ENCODE data around the gene MIGA2.
A peak's percentile ranks its signal among the peaks of the same experiment; 100 is the strongest.

Gene MIGA2

GRCh38 chr9:129074106-129074505 lies 37.7 kb downstream of the MIGA2 start:
- Histone ChIP-seq H3K9ac (ENCODE audit: low read length in 2 of 2) (no peak overlapping the region), H3K27me3 (ENCODE audit: control insufficient read depth in 1 of 2, insufficient read depth in 2 of 2, low read length in 2 of 2) (no peaks in the 10 kb centered on the region), H3K4me3 (ENCODE audit: low read length in 2 of 2) (no peak overlapping the region), H3K27ac (ENCODE audit: low read length) (no peak overlapping the region), H3K36me3 (ENCODE audit: control insufficient read depth in 2 of 2, insufficient read depth in 2 of 2, low read length in 2 of 2) (peaks cover 2 to 5% of the 10 kb centered on the region in 2 donors), H3K4me1 (ENCODE audit: control insufficient read depth, insufficient read depth, low read length) (no peaks in the 10 kb centered on the region), H3K9me3 (ENCODE audit: control insufficient read depth in 2 of 2, low read length in 2 of 2) (no peaks in the 10 kb centered on the region)

GRCh38 chr9:129075996-129076639 lies 39.7 kb downstream of the MIGA2 start:
- Histone ChIP-seq H3K4me3 (ENCODE audit: low read length in 2 of 2) (no peak overlapping the region), H3K27me3 (ENCODE audit: control insufficient read depth in 1 of 2, insufficient read depth in 2 of 2, low read length in 2 of 2) (no peaks in the 10 kb centered on the region), H3K27ac (ENCODE audit: low read length) (no peak overlapping the region), H3K9ac (ENCODE audit: low read length in 2 of 2) (no peak overlapping the region), H3K36me3 (ENCODE audit: control insufficient read depth in 2 of 2, insufficient read depth in 2 of 2, low read length in 2 of 2) (no peaks in the 10 kb centered on the region), H3K9me3 (ENCODE audit: control insufficient read depth in 2 of 2, low read length in 2 of 2) (no peaks in the 10 kb centered on the region), H3K4me1 (ENCODE audit: control insufficient read depth, insufficient read depth, low read length) (peaks cover 8% of the 10 kb centered on the region)

- no peaks in the 10 kb centered on the region for H3K9me3 ChIP-seq (ENCODE audit: control insufficient read depth in 2 of 2, low read length in 2 of 2)
- H3K4me3 ChIP-seq (ENCODE audit: low read length in 2 of 2): no peak overlapping the region
- H3K4me1 ChIP-seq (ENCODE audit: control insufficient read depth, insufficient read depth, low read length): peaks cover 12% of the 10 kb centered on the region
- H3K27me3 ChIP-seq (ENCODE audit: control insufficient read depth in 1 of 2, insufficient read depth in 2 of 2, low read length in 2 of 2): no peaks in the 10 kb centered on the region
- H3K36me3 ChIP-seq (ENCODE audit: control insufficient read depth in 2 of 2, insufficient read depth in 2 of 2, low read length in 2 of 2): no peaks in the 10 kb centered on the region
- no peak overlapping the region for H3K9ac ChIP-seq (ENCODE audit: low read length in 2 of 2)
- no peak overlapping the region for H3K27ac ChIP-seq (ENCODE audit: low read length)
Measured at GRCh38 chr9:129076640-129077037, 40.2 kb downstream of the MIGA2 start.

GRCh38 chr9:129077236-129077635 lies 40.8 kb downstream of the MIGA2 start:
- H3K9me3 ChIP-seq (ENCODE audit: control insufficient read depth in 2 of 2, low read length in 2 of 2): no peaks in the 10 kb centered on the region
- H3K4me3 ChIP-seq (ENCODE audit: low read length in 2 of 2): no peak overlapping the region
- H3K27ac ChIP-seq (ENCODE audit: low read length): no peak overlapping the region
- H3K36me3 ChIP-seq (ENCODE audit: control insufficient read depth in 2 of 2, insufficient read depth in 2 of 2, low read length in 2 of 2): no peaks in the 10 kb centered on the region
- peaks cover 18% of the 10 kb centered on the region for H3K4me1 ChIP-seq (ENCODE audit: control insufficient read depth, insufficient read depth, low read length)
- H3K9ac ChIP-seq (ENCODE audit: low read length in 2 of 2): no peak overlapping the region
- no peaks in the 10 kb centered on the region for H3K27me3 ChIP-seq (ENCODE audit: control insufficient read depth in 1 of 2, insufficient read depth in 2 of 2, low read length in 2 of 2)

- H3K9me3 ChIP-seq (ENCODE audit: control insufficient read depth in 2 of 2, low read length in 2 of 2): no peaks in the 10 kb centered on the region
- no peaks in the 10 kb centered on the region for H3K27me3 ChIP-seq (ENCODE audit: control insufficient read depth in 1 of 2, insufficient read depth in 2 of 2, low read length in 2 of 2)
- no peak overlapping the region for H3K27ac ChIP-seq (ENCODE audit: low read length)
- H3K9ac ChIP-seq (ENCODE audit: low read length in 2 of 2): no peak overlapping the region
- H3K4me1 ChIP-seq (ENCODE audit: control insufficient read depth, insufficient read depth, low read length): peaks cover 27% of the 10 kb centered on the region
- H3K4me3 ChIP-seq (ENCODE audit: low read length in 2 of 2): no peak overlapping the region
- peaks cover 0 to 4% of the 10 kb centered on the region in 2 donors for H3K36me3 ChIP-seq (ENCODE audit: control insufficient read depth in 2 of 2, insufficient read depth in 2 of 2, low read length in 2 of 2)
Measured at GRCh38 chr9:129078691-129079503, 42.5 kb downstream of the MIGA2 start.

GRCh38 chr9:129079829-129080228 lies 43.4 kb downstream of the MIGA2 start:
- Histone ChIP-seq H3K4me1 (ENCODE audit: control insufficient read depth, insufficient read depth, low read length) (peaks cover 27% of the 10 kb centered on the region), H3K36me3 (ENCODE audit: control insufficient read depth in 2 of 2, insufficient read depth in 2 of 2, low read length in 2 of 2) (peaks cover 0 to 8% of the 10 kb centered on the region in 2 donors), H3K27ac (ENCODE audit: low read length) (no peak overlapping the region), H3K27me3 (ENCODE audit: control insufficient read depth in 1 of 2, insufficient read depth in 2 of 2, low read length in 2 of 2) (no peaks in the 10 kb centered on the region), H3K4me3 (ENCODE audit: low read length in 2 of 2) (peak overlapping the region in 1 of 2 donors; percentile 71), H3K9ac (ENCODE audit: low read length in 2 of 2) (no peak overlapping the region), H3K9me3 (ENCODE audit: control insufficient read depth in 2 of 2, low read length in 2 of 2) (no peaks in the 10 kb centered on the region)

- peak overlapping the region; percentile 71 to 88 for H3K4me3 ChIP-seq (ENCODE audit: low read length in 2 of 2)
- H3K27ac ChIP-seq (ENCODE audit: low read length): no peak overlapping the region
- H3K4me1 ChIP-seq (ENCODE audit: control insufficient read depth, insufficient read depth, low read length): peaks cover 27% of the 10 kb centered on the region
- peak overlapping the region; percentile 46 to 68 for H3K9ac ChIP-seq (ENCODE audit: low read length in 2 of 2)
- peaks cover 0 to 10% of the 10 kb centered on the region in 2 donors for H3K36me3 ChIP-seq (ENCODE audit: control insufficient read depth in 2 of 2, insufficient read depth in 2 of 2, low read length in 2 of 2)
- no peaks in the 10 kb centered on the region for H3K9me3 ChIP-seq (ENCODE audit: control insufficient read depth in 2 of 2, low read length in 2 of 2)
- no peaks in the 10 kb centered on the region for H3K27me3 ChIP-seq (ENCODE audit: control insufficient read depth in 1 of 2, insufficient read depth in 2 of 2, low read length in 2 of 2)
Measured at GRCh38 chr9:129080298-129080600, 43.8 kb downstream of the MIGA2 start.

GRCh38 chr9:129080601-129081387 lies 44.4 kb downstream of the MIGA2 start, which contains the start of gene DOLPP1:
Gene DOLPP1, plus strand, starts transcription at chr9:129081111. Its CDS starts 21 bp downstream, at chr9:129081132.
- Histone ChIP-seq H3K9me3 (ENCODE audit: control insufficient read depth in 2 of 2, low read length in 2 of 2) (no peaks in the 10 kb centered on the region), H3K4me1 (ENCODE audit: control insufficient read depth, insufficient read depth, low read length) (peaks cover 27% of the 10 kb centered on the region), H3K27ac (ENCODE audit: low read length) (peak within 1 kb of the TSS; percentile 31), H3K4me3 (ENCODE audit: low read length in 2 of 2) (peak within 1 kb of the TSS; percentile 88 to 91), H3K36me3 (ENCODE audit: control insufficient read depth in 2 of 2, insufficient read depth in 2 of 2, low read length in 2 of 2) (peaks cover 3 to 15% of the 10 kb centered on the region in 2 donors), H3K27me3 (ENCODE audit: control insufficient read depth in 1 of 2, insufficient read depth in 2 of 2, low read length in 2 of 2) (no peaks in the 10 kb centered on the region), H3K9ac (ENCODE audit: low read length in 2 of 2) (peak within 1 kb of the TSS; percentile 61 to 85)

GRCh38 chr9:129081388-129081904 lies 45.0 kb downstream of the MIGA2 start:
- H3K9ac ChIP-seq (ENCODE audit: low read length in 2 of 2): peak overlapping the region; percentile 61 to 85
- H3K27ac ChIP-seq (ENCODE audit: low read length): peak overlapping the region; percentile 31
- peak overlapping the region; percentile 88 to 91 for H3K4me3 ChIP-seq (ENCODE audit: low read length in 2 of 2)
- H3K36me3 ChIP-seq (ENCODE audit: control insufficient read depth in 2 of 2, insufficient read depth in 2 of 2, low read length in 2 of 2): peaks cover 6 to 22% of the 10 kb centered on the region in 2 donors
- no peaks in the 10 kb centered on the region for H3K9me3 ChIP-seq (ENCODE audit: control insufficient read depth in 2 of 2, low read length in 2 of 2)
- peaks cover 27% of the 10 kb centered on the region for H3K4me1 ChIP-seq (ENCODE audit: control insufficient read depth, insufficient read depth, low read length)
- H3K27me3 ChIP-seq (ENCODE audit: control insufficient read depth in 1 of 2, insufficient read depth in 2 of 2, low read length in 2 of 2): no peaks in the 10 kb centered on the region

GRCh38 chr9:129084087-129084486 lies 47.7 kb downstream of the MIGA2 start:
- Histone ChIP-seq H3K4me3 (ENCODE audit: low read length in 2 of 2) (no peak overlapping the region), H3K4me1 (ENCODE audit: control insufficient read depth, insufficient read depth, low read length) (peaks cover 27% of the 10 kb centered on the region), H3K9me3 (ENCODE audit: control insufficient read depth in 2 of 2, low read length in 2 of 2) (no peaks in the 10 kb centered on the region), H3K36me3 (ENCODE audit: control insufficient read depth in 2 of 2, insufficient read depth in 2 of 2, low read length in 2 of 2) (peaks cover 13 to 28% of the 10 kb centered on the region in 2 donors), H3K9ac (ENCODE audit: low read length in 2 of 2) (no peak overlapping the region), H3K27me3 (ENCODE audit: control insufficient read depth in 1 of 2, insufficient read depth in 2 of 2, low read length in 2 of 2) (no peaks in the 10 kb centered on the region), H3K27ac (ENCODE audit: low read length) (no peak overlapping the region)
